ENCODE measurements around the gene OR5B17.
"Not testable (repeated sequence)": the region's sequence is repeated elsewhere in the genome, so short reads cannot be mapped to it uniquely, and the experiment has no call there.

OR5B17 gene

GRCh38 chr11:58358969-58359368, at the start of gene OR5B17:
Gene OR5B17, minus strand, starts transcription at chr11:58359069. Its CDS starts 0 bp downstream, at chr11:58359069.
- DNase-seq (ENCODE audit: low read depth) = no peak
- no peak for TF ChIP-seq CTCF (IDR thresholded peaks at IDR 0.05; ENCODE audit: insufficient read depth, low read depth, low read length, missing control alignments)
- no peak within 1 kb of the TSS for H3K4me3 ChIP-seq (ENCODE audit: low read depth, low read length)

- no peak within 1 kb of the TSS for H3K4me3 ChIP-seq (ENCODE audit: low read depth, low read length)
- no peak for DNase-seq (ENCODE audit: low read depth)
- no peak for TF ChIP-seq CTCF (IDR thresholded peaks at IDR 0.05; ENCODE audit: insufficient read depth, low read depth, low read length, missing control alignments)
These were observed 47.9 kb upstream of the OR5B17 start, which contains the start of gene OR5B3 for GRCh38 chr11:58406774-58407173. Gene OR5B3, minus strand, starts transcription at chr11:58406874. Its CDS starts 3,465 bp downstream, at chr11:58403409.

- H3K4me3 ChIP-seq (ENCODE audit: low read depth, low read length); DNase-seq (ENCODE audit: low read depth): not testable (repeated sequence)
These were observed 40.8 kb upstream of the OR5B17 start for GRCh38 chr11:58399622-58400021.

- TF ChIP-seq CTCF (IDR thresholded peaks at IDR 0.05; ENCODE audit: insufficient read depth, low read depth, low read length, missing control alignments) = no peak
- no peak overlapping the region for H3K4me3 ChIP-seq (ENCODE audit: low read depth, low read length)
- DNase-seq (ENCODE audit: low read depth) = no peak
These were observed 36.7 kb upstream of the OR5B17 start for GRCh38 chr11:58395581-58395980.

GRCh38 chr11:58394195-58394594, 35.3 kb upstream of the OR5B17 start:
- no peak for DNase-seq (ENCODE audit: low read depth)
- no peak for TF ChIP-seq CTCF (IDR thresholded peaks at IDR 0.05; ENCODE audit: insufficient read depth, low read depth, low read length, missing control alignments)
- no peak overlapping the region for H3K4me3 ChIP-seq (ENCODE audit: low read depth, low read length)

GRCh38 chr11:58392746-58393145, 33.9 kb upstream of the OR5B17 start:
- no peak for DNase-seq (ENCODE audit: low read depth)
- no peak overlapping the region for H3K4me3 ChIP-seq (ENCODE audit: low read depth, low read length)
- TF ChIP-seq CTCF (IDR thresholded peaks at IDR 0.05; ENCODE audit: insufficient read depth, low read depth, low read length, missing control alignments) = no peak

- no peak for TF ChIP-seq CTCF (IDR thresholded peaks at IDR 0.05; ENCODE audit: insufficient read depth, low read depth, low read length, missing control alignments)
- no peak for DNase-seq (ENCODE audit: low read depth)
- no peak overlapping the region for H3K4me3 ChIP-seq (ENCODE audit: low read depth, low read length)
These were observed 33.0 kb upstream of the OR5B17 start for GRCh38 chr11:58391879-58392278.

Data from GM12865 (cell line).